Colon (tissue), 2 donors: ENCODE measurements around the gene PTPA.
"Not testable (repeated sequence)": the region's sequence is repeated elsewhere in the genome, so short reads cannot be mapped to it uniquely, and the experiment has no call there.

Experiments used
- FAIRE-seq: peaks from 2 replicates; lab custom pipeline; 2012; peaks lifted over from hg19 to GRCh38; lab: Jason Lieb, UNC
- donor health status: control.
- donor health status: control.

The PTPA gene

DNA sequence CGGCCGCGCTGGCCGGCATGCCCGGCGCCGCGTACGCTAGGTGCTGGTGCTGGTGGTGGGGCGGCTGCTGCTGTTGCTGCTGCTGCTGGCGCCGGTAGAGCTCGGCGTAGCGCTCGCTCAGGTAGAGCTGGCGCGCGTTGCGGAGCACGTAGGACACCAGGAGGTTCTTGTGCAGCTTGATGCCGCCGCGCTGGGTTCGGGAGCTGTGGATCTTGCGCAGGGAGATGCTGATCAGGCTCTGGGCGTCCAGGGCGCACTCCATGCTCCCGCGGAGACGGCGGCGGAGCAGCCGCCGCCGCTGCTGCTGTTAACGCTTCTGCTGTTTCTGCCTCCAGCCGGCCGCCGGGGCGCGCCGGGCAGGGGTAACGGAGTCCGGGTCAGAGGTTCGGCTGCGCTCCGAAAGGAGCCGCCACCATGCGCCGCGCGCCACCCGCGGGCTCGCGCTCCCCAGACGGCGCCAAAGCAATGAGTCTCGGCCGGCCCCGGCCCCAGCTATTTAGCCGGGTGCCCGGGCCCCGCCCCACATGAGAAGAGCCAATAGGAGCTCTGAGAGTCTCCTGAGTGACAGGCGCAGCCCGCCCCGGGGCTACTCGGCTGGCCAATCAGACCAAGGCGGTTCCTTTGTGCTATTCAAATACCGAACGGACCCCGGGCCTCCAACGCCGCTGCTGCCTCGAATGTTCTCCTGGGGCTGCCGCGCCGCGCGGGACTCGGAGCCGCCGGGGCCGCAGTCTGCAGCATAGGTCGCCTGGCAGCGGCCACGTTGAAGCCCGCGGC is 66.8 kb downstream of the PTPA start, which contains the start of gene IER5L:
TSS of gene IER5L (minus strand) at position 471 of the 777 bp plus-strand sequence. CDS start at position 262, 209 bp downstream.
- no peak for FAIRE-seq

DNA sequence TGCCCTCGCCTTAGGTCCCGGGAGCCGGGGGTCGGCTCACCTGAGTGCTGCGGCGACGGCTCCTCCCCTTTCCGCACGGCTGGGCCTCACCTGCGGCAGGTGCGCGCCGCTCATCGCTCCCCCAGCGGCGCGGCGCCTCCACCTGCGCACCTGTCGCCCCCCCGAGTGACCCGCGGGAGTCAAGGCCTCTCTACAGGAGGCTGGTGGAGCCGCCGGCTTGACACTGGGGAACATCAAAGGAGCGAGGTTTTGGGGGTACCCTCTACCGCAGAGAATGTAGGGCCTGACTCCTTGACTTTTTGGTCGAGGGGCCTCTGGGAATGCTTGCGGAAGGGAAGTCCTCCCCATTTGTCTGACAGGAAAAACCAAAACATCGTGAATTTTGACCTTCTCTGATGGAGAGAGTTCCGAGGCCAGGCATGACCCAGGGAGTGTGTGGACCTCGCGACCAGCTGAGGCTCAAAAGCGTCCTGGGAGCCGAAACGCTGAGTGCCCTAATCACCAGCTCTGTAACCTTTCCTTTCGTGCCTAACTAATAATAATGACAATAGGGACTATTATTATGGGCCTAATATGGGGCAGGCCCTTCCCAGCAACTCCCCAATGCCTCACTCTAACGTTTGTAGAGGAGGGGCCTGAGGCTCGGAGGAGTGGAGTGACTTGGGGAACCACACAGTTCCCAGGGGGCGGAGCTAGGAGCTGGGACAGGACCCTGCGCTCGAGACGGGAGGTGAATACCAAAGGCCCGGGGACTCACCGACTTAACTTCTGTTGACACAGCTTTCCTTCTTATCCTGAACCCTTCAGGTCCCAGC is 67.6 kb downstream of the PTPA start:
- FAIRE-seq = no peak

DNA sequence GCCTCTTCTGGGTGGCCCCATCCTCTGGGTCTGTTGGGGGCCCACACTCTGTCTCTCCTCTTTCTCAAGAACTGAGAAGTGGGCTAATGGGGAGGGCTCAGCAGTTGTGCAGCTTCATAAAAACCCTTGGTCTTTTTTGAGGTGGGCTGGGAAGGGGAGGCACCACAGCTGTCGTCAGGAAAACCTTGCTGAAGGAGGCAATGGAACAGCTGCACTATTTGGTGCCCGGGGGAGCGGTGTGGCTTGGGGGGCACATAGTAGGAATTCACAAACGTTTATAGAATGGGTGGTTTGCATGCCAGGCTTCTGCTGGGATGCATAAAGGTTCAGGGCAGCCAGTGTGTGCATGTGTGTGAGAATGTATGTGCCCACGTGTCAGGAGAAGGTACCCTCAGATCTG is 70.0 kb downstream of the PTPA start:
- FAIRE-seq = no peak

DNA sequence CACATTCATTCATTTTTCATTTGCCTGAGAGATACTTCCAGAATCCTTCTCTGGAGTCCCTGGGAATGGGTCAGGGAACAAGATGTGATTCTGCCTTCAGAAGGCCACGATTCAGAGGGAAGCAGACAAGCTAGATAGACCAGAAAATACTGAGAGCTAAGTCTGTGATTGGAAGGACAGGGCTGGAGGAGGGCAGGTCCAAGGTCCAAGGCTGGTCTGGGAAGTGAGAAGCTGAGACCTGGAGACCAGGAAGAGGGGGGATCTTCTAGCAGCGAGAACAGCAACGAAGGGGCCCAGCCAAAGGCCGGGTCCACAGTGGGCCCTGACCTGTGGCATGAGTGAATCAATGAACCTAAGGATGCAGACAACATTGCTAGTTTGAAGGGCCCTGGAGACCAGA is 70.9 kb downstream of the PTPA start:
- FAIRE-seq = no peak

GRCh38 chr9:129182625-129183494 is 71.6 kb downstream of the PTPA start:
- FAIRE-seq = no peak

- FAIRE-seq = no peak
Measured at GRCh38 chr9:129183495-129184218, 72.4 kb downstream of the PTPA start.

DNA sequence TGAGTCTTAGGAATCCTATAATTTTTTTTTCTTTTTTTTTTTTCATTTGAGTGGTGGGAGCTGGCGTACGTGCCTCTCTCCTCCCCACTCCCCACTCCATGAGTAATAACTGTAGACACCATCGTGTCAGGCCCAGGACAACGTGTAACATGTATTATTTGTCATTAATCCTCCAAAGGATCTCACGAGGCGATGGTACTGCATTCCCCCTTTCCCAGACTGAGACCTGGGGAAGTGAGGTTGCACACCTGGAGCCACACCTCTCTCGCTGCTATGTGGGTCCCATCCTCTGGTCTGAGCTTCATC is 73.0 kb downstream of the PTPA start:
- no peak for FAIRE-seq

GRCh38 chr9:129184596-129185122 is 73.4 kb downstream of the PTPA start:
- no peak for FAIRE-seq

DNA sequence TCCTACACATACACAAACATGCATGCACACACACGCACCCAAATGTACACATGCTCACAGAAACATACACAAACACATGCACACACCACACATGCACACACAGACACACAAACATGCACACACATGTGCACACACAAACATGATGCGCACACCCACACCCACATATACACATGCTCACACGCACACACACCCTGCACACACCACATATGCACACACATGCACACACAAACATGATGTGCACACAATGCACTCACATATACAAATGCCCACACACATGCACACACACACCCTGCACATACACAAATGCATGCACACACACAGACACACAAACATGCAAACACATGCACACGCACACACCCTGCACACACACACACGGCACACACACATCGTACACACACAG is 74.2 kb downstream of the PTPA start:
- FAIRE-seq = no peak

- FAIRE-seq = no peak
Measured at GRCh38 chr9:129185991-129186390, 74.8 kb downstream of the PTPA start.

- FAIRE-seq = no peak
Measured at GRCh38 chr9:129187042-129187441, 75.8 kb downstream of the PTPA start.

GRCh38 chr9:129189971-129190370 is 78.8 kb downstream of the PTPA start:
- not testable (repeated sequence) for FAIRE-seq

DNA sequence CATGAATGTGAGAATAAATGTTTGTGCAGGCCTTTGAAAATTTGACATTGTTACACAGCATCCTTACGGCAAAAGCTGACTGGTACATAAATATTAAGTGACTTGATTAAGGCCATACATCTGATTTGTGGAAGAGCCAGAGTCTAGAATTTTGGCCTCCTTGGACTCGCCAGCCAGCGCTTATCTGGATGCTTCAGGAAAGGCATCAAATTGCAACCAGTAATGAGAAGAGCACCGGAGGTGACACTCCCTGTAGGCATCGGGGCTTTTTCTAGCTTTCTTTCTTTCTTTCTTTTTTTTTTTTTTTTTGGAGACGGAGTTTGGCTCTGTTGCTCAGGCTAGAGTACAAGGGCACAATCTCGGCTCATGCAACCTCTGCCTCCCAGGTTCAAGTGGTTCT is 80.0 kb downstream of the PTPA start:
- no peak for FAIRE-seq

DNA sequence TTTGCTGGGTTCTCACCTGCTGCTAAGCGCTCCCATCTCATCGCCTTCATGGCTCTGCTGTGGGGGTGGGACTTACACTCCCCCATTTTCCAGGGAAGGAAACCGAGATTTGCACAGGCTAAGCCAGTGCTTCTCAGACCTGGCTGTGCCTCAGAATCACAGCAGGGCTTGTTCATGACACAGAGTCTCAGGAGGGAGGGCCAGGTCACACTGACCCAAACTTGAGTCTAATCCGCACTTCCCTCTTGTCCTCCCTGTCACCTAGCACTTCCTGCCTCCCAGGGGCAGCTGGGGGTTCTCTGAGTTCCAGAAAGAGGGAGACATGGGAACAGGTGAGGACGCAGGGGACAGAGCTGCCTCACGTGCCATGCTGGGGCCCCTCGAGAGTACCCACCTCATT is 82.4 kb downstream of the PTPA start:
- FAIRE-seq = no peak

GRCh38 chr9:129194221-129194620 is 83.0 kb downstream of the PTPA start:
- FAIRE-seq = no peak

DNA sequence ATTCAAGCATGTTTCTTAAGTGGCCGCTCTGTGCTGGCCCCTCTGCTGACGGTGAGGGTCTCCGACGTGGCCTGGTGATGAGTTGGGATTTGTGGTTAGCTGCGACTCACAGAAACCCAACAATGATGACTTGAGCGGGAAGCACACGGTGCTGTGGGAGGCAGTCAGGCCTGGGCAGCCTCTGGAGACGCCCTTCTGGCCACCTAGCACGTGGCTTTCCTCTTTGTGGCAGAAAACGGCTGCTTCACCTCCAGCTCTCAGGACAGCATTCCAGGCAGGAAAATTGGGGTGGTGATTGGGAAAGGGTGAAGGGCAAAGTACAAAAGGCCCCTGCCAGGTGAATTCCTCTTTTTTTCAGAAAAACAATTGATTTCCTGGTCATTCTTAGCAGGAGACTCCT is 84.4 kb downstream of the PTPA start:
- FAIRE-seq = no peak

GRCh38 chr9:129197045-129197444 is 85.8 kb downstream of the PTPA start:
- FAIRE-seq = not testable (repeated sequence)

DNA sequence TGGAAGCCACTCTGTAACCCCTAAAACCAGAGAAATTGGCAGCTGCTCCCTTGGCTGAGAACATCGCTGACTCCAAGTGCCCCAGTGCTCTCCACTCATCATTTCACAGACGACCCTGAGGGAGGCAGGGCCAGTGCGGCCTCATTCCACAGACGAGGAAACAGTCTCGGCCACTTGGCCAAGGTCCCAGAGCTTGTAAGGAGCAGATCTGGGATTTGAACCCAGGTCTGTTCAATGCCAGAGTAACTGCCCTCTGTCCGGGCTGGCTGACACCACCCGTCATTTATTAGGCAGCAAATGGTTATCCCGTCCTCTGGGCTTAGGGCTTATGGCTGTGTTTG is 86.7 kb downstream of the PTPA start:
- FAIRE-seq = no peak
